ENCODE results near the gene FCAMR.

The FCAMR gene

DNA sequence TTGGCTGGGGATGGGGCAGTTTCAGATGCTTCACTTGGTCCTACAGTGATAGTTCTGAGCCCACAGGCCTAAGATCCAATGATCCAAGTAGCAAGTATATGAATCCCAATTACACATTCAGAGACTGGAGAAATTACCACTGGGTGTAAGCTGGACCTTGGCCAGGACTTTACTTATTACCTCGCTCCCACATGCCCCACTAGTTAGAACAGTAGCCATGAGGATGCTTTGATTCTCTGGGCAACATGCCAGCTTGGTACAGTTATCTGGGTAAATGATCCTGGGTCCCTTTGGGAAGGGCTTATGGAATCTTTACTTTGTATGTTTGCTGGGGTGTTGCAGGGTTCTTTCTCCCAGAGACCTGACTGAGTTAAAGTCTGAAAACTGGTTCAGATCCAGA, 5.0 kb upstream of the FCAMR start:
- Mint-ChIP-seq H3K4me1 (ENCODE audit: low read depth) (no peaks in the 10 kb centered on the region), H3K36me3 (ENCODE audit: low read depth) (no peaks in the 10 kb centered on the region), H3K27me3 (peaks cover 10% of the 10 kb centered on the region), H3K4me3 (no peak overlapping the region), H3K27ac (no peak overlapping the region), H3K9me3 (no peaks in the 10 kb centered on the region)

DNA sequence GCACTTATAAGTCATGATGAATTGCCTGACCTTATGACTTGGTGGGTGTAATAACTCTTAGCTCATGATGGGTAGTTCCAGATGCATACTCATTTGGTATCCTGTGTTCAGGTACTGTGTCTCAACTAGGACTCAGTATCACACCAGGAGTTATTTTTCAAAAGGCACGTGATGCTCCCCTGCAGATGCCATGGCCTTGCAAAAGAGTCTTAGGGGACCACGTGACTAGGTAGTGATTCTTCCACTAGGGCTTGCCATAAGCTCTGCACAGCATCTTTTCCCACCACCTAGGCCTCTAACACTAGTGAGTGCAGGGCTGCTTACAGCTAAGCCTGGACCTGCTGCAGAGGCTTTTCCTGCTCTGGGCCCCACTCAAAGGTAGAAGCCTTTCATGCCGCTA, 3.9 kb upstream of the FCAMR start:
- H3K27ac Mint-ChIP-seq, result no peak overlapping the region
- H3K36me3 Mint-ChIP-seq (ENCODE audit: low read depth), result no peaks in the 10 kb centered on the region
- H3K27me3 Mint-ChIP-seq, result peaks cover 12% of the 10 kb centered on the region
- no peaks in the 10 kb centered on the region for H3K9me3 Mint-ChIP-seq
- H3K4me3 Mint-ChIP-seq, result no peak overlapping the region
- no peaks in the 10 kb centered on the region for H3K4me1 Mint-ChIP-seq (ENCODE audit: low read depth)

DNA sequence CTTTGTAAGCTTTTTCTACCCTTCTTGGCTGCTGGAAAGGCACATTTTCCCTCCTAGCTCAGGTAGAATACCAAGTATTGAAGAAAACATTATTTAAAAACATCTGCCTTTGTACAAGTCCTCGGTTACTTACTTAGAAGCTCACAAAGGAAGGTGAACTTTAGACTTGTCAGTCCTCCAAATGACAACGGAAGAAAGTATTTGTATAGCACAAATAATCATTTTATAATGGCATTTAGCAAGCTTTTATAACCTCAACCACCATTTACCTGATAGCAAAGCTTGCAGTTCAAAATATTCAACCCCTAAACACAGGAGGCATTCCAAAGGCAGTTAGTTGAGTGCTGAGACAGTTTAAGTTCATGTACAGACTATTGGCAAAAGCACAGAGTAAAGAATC, 2.5 kb upstream of the FCAMR start:
- Mint-ChIP-seq H3K4me3 (no peak overlapping the region), H3K36me3 (ENCODE audit: low read depth) (no peaks in the 10 kb centered on the region), H3K9me3 (no peaks in the 10 kb centered on the region), H3K27ac (no peak overlapping the region), H3K27me3 (peaks cover 10% of the 10 kb centered on the region), H3K4me1 (ENCODE audit: low read depth) (peaks cover 8% of the 10 kb centered on the region)

DNA sequence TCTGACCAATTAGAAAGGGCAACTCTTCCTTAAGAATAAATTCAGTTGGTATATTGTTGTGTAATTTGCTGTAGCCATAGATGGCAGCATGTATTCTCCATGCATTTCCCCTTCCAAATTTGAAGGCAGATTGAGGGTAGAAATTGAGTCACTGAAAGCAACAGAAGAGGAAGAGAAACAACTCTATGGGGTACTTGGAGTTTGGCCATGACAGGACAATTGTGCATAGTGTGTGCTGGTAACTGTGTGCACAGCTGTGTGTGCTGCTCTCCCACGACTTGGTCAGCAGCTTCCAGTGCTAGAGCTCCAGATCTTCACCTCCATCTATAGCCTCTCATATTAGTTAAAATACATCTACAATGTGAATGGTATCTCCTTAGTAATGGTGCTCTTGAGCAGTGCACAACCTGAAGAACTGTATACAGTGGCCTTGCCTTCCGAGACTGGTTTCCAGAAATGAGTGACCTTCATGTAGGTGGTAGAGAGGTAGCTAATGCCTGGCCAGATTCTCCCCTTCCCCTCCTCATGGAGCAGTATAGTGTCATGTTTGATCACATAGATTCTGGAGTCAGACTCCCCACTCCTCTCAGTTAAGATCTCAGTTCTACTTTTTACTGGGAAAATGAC, 882 bp upstream of the FCAMR start:
- Mint-ChIP-seq H3K27me3 (peaks cover 10% of the 10 kb centered on the region), H3K4me1 (ENCODE audit: low read depth) (peaks cover 20% of the 10 kb centered on the region), H3K9me3 (no peaks in the 10 kb centered on the region), H3K4me3 (no peak overlapping the region), H3K36me3 (ENCODE audit: low read depth) (no peaks in the 10 kb centered on the region), H3K27ac (no peak overlapping the region)

DNA sequence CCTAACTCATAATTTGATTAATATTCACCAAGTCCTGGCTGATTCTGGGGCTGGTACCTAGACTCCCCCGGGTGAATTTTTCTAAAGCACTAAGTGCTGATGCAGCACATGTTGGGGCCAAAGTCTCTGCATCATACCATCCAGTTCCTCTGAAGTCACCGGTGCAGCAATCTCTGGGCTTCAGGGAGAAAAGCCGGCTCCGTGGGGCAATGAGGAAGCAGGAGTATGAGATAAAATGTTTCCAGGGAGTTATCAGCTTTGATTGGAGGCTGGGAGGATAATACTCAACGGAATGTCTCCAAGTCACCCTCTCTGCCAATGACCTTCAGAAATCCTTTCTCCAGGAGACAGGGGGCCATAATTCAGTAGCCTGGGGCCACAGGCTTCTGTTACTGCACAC, 1.2 kb downstream of the FCAMR start:
- peaks cover 20% of the 10 kb centered on the region for H3K4me1 Mint-ChIP-seq (ENCODE audit: low read depth)
- H3K4me3 Mint-ChIP-seq, result no peak overlapping the region
- H3K27ac Mint-ChIP-seq, result no peak overlapping the region
- peaks cover 10% of the 10 kb centered on the region for H3K27me3 Mint-ChIP-seq
- H3K36me3 Mint-ChIP-seq (ENCODE audit: low read depth), result no peaks in the 10 kb centered on the region
- no peaks in the 10 kb centered on the region for H3K9me3 Mint-ChIP-seq

DNA sequence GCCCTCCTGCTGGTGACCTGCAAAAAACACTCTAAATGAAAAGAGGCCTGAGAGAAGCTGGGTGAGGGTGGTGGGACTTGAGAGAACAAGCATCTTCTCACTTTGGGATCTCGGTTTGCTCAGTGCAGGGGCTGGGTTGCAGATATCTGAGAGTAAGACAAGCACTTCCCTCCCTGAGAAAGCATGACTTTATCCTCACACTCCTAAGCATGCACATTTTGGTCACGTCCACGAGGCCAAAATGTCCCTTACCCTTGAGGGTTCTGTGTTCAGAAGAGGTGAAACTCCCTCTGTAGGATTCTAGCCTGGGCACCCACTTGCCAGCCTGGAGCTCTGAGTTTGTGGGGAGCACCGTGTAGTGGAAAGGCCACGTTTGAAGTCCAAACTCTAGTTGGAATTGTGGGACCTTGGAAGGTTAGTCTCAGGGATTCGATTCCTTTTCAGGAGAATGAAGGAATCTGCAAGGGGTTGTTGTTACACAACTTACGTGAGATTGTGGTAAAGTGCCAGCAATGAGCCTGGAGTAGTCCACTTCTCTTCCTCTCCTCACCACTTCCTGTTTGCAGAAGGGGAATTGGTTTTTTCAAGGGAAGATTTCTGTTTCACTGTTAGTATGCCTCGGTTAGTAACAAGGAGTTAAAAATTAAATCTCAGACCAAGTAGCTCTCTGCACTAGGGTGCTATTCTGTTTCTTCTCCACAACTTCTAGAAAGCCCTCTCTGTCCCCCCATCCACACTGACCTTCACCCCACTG, 3.0 kb downstream of the FCAMR start:
- H3K4me3 Mint-ChIP-seq, result peak overlapping the region; percentile 7
- H3K9me3 Mint-ChIP-seq, result no peaks in the 10 kb centered on the region
- no peaks in the 10 kb centered on the region for H3K36me3 Mint-ChIP-seq (ENCODE audit: low read depth)
- H3K27me3 Mint-ChIP-seq, result peaks cover 10% of the 10 kb centered on the region
- peak overlapping the region; percentile 26 for H3K27ac Mint-ChIP-seq
- peaks cover 33% of the 10 kb centered on the region for H3K4me1 Mint-ChIP-seq (ENCODE audit: low read depth)

DNA sequence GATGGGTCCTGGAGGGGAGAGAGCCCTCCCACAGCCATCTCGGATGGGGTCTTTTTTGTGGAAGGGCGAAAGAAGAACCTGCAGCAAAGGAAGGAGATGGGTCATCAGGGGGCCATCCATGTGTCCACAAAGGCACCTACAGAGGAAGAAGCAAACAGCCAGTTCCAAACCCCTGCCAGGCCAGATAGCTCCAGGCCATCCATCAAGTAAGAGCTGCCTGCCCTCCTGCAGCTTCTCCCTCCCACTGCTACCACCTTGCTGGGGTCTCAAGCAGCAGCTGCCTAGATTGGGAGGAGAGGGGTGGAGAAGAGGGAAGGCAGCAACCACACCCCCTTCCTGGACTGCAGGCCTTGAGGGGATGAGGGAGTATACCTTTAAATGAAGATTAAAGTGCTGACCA, 4.5 kb downstream of the FCAMR start:
- Mint-ChIP-seq H3K4me3 (no peak overlapping the region), H3K27me3 (peaks cover 9% of the 10 kb centered on the region), H3K27ac (no peak overlapping the region)

DNA sequence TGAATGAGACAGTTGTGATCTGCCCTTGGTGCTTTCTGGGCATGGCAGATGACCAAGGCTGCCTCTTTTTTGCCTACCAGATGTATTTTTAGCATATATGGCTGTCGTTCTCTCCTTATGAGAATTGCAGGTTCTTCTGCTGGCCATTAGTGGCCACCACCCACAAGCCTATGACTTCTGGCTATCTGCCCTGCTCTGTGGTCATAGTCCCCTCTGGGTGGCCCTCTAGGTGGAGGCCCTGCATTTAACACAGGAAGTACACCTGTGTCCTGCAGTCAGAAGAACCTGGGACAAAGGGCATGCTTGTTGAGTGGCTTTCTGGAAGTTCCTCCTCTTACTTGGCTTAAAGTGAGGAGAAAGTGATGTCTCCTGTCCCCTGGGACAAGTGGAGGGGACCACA, 6.5 kb downstream of the FCAMR start:
- H3K9me3 Mint-ChIP-seq, result no peaks in the 10 kb centered on the region
- H3K27ac Mint-ChIP-seq, result no peak overlapping the region
- H3K4me3 Mint-ChIP-seq, result no peak overlapping the region
- H3K27me3 Mint-ChIP-seq, result no peaks in the 10 kb centered on the region
- H3K4me1 Mint-ChIP-seq (ENCODE audit: low read depth), result peaks cover 37% of the 10 kb centered on the region
- no peaks in the 10 kb centered on the region for H3K36me3 Mint-ChIP-seq (ENCODE audit: low read depth)

More for the DNA sequence above, 4.5 kb downstream of the FCAMR start:
- Mint-ChIP-seq H3K9me3 (no peaks in the 10 kb centered on the region), H3K4me1 (ENCODE audit: low read depth) (peaks cover 37% of the 10 kb centered on the region), H3K36me3 (ENCODE audit: low read depth) (no peaks in the 10 kb centered on the region)

DNA sequence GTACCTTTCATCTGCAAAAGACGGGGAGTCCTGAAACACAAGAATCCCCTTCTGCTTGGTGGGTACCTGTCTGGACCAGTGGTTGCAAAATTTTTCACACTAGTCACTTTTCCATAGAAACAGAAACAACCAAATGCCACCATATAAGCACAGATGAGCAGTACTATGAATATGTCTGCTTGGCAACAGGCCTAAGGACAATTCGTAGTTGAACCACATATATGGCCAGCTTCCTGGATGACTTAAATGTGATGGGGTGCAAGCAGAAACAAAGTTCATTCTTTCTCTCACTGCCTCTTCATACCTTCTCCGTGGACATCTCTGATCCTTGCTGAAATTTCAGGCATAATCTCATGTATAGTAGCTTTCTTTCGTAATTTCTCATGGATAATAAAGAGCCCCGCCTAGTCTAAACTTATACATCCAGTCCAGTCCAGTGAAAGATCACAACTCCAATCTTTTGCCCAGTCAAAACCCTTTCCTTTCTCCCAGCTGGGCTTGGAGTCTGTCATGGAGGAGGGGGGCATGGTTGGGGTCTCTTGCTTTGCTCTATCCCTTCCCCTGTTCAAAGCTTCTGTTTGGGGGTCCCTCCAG, 7.0 kb downstream of the FCAMR start:
- Mint-ChIP-seq H3K4me3 (no peak overlapping the region), H3K9me3 (no peaks in the 10 kb centered on the region), H3K27ac (no peak overlapping the region), H3K36me3 (ENCODE audit: low read depth) (no peaks in the 10 kb centered on the region), H3K4me1 (ENCODE audit: low read depth) (peaks cover 34% of the 10 kb centered on the region), H3K27me3 (no peaks in the 10 kb centered on the region)

DNA sequence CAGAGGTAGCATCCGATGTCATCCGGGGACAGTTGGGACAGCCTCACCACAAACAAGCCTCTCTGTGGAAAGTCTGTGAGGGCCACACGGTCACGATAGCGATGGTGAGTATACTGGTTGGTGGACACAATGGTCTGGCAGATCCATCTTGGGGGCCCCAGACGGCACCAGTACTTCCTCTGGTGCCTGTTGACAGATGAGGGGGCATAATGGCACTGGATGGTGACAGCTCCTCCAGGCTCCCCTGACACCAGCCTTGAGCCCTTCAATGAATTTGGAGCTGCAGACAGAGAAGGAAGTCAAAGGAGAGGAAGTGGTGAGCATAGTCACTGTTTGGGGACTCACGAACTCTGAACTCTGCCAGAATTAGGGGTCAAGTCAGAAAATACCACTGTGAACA, 8.0 kb downstream of the FCAMR start:
- H3K27ac Mint-ChIP-seq, result no peak overlapping the region
- peaks cover 25% of the 10 kb centered on the region for H3K4me1 Mint-ChIP-seq (ENCODE audit: low read depth)
- no peaks in the 10 kb centered on the region for H3K9me3 Mint-ChIP-seq
- H3K4me3 Mint-ChIP-seq, result no peak overlapping the region
- H3K27me3 Mint-ChIP-seq, result no peaks in the 10 kb centered on the region
- H3K36me3 Mint-ChIP-seq (ENCODE audit: low read depth), result no peaks in the 10 kb centered on the region

DNA sequence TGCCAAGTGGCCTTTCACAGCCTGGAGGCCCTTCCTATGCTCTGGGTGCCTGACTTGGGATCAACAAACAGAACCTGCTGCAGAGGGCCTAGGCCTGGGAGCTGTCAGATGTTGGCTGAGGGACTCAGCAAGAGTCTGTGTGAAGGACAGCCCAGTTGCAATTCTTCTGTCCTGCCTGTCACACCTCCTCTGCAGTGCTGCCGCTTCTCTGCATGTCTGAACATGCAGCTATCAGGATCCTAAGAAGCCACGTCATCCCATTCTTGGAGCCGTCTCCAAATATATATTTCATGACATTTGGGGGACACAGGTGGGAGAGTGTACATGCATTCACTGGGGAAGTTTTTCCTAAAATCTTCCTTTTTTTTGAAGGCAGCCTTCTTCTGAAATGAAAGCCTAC, 8.6 kb downstream of the FCAMR start:
- no peak overlapping the region for H3K27ac Mint-ChIP-seq
- no peaks in the 10 kb centered on the region for H3K27me3 Mint-ChIP-seq
- H3K4me1 Mint-ChIP-seq (ENCODE audit: low read depth), result peaks cover 18% of the 10 kb centered on the region
- no peaks in the 10 kb centered on the region for H3K36me3 Mint-ChIP-seq (ENCODE audit: low read depth)
- H3K9me3 Mint-ChIP-seq, result no peaks in the 10 kb centered on the region
- no peak overlapping the region for H3K4me3 Mint-ChIP-seq

DNA sequence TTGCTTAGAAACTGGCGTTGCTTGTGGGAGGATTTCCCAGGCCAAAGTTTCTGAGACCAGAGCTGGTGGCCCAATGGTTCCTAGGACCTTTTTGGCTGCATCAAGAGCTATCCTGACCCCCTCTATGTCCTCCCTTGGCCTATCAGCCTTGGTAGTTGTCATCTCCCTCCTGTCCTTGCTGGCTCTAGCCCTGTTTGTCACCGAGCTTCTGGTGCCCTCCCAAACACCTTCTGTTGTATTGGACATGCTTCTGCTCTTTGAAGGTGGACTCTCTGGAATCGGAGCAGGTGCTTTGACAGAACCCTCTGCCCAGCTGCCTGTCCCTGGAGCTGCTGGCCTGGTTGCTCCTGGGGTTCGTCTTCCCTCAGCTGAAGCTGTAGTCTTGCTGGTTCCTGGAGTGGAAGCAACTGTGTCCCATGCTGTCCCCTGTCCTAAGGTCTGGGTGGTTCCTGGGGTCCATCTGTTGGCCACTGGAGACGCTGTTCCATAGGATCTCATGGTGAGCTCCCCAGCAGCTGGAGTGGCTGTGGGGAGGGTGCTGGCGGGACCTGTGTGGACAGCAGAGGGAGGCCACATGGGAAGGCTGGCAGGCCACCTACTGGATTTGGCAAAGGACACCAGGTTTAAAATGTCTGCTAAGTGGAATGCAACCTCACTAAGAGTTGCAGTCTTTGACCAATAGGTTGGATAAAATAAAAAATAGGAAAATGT, 9.4 kb downstream of the FCAMR start:
- no peaks in the 10 kb centered on the region for H3K27me3 Mint-ChIP-seq

DNA sequence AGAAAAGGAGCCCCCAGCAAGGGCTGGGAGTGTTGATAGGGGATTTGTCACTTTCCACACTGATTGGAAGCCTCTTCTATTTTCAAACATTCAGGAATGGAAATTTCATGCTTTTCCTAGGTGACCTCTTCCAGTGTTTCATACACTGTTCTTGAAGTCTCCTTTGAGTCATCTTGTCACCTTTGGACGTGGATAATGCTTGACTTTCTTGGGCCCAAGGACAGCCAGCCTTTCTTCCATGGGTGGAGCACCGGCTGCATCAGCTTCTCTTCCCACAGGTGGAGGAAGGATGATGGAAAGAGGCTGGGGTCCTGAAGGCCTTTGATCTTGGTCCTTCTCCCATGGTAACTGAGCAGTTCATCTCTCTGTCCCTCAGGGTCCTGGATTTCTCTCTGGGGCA, 12.1 kb downstream of the FCAMR start:
- Mint-ChIP-seq H3K4me3 (no peak overlapping the region), H3K36me3 (ENCODE audit: low read depth) (no peaks in the 10 kb centered on the region), H3K27ac (no peak overlapping the region), H3K4me1 (ENCODE audit: low read depth) (peaks cover 31% of the 10 kb centered on the region), H3K9me3 (no peaks in the 10 kb centered on the region), H3K27me3 (no peaks in the 10 kb centered on the region)

More for the DNA sequence above, 9.4 kb downstream of the FCAMR start:
- H3K4me3 Mint-ChIP-seq, result no peak overlapping the region
- no peaks in the 10 kb centered on the region for H3K9me3 Mint-ChIP-seq
- H3K4me1 Mint-ChIP-seq (ENCODE audit: low read depth), result peaks cover 19% of the 10 kb centered on the region
- H3K27ac Mint-ChIP-seq, result no peak overlapping the region
- no peaks in the 10 kb centered on the region for H3K36me3 Mint-ChIP-seq (ENCODE audit: low read depth)

DNA sequence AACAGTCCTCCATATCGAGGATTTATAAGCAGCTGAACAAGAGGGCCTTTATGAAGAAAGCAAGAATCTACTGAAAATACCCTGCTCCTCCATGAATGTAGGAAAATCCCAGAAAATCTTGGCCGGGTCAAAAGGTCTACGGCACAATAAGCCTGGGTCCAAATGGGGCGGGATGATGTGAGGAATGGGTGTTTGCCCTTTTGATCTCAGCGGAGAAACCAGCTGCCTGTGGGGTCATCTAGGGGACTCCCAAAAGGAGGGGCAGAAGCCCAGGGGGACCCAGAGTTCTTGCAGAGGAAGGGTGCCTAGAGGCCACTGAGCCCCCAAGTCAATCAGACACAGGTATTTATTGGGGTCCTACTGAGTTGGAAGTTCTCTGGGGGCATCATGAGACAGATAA, 12.6 kb downstream of the FCAMR start:
- Mint-ChIP-seq H3K27ac (no peak overlapping the region), H3K9me3 (no peaks in the 10 kb centered on the region), H3K4me1 (ENCODE audit: low read depth) (peaks cover 26% of the 10 kb centered on the region), H3K36me3 (ENCODE audit: low read depth) (no peaks in the 10 kb centered on the region), H3K27me3 (no peaks in the 10 kb centered on the region), H3K4me3 (no peak overlapping the region)
